AG10803 (cell line): ENCODE data around the gene PPFIBP2.

Source experiments
- DNase-seq: peaks from one replicate; pipeline ENCODE4 v3.0.0; 2010; ENCODE audit warnings: low read depth
- H3K4me3 ChIP-seq: 2 replicates; pipeline ENCODE4 v1.5.1; 2011; ENCODE audit warnings: mild to moderate bottlenecking, low read length, control low read depth
- TF ChIP-seq, protein P1 (sequence below): conservative IDR thresholded peaks from 2 replicates; pipeline ENCODE4 v1.5.1; 2011; ENCODE audit warnings: mild to moderate bottlenecking, low read length, control low read depth, inconsistent platforms

The PPFIBP2 gene

DNA sequence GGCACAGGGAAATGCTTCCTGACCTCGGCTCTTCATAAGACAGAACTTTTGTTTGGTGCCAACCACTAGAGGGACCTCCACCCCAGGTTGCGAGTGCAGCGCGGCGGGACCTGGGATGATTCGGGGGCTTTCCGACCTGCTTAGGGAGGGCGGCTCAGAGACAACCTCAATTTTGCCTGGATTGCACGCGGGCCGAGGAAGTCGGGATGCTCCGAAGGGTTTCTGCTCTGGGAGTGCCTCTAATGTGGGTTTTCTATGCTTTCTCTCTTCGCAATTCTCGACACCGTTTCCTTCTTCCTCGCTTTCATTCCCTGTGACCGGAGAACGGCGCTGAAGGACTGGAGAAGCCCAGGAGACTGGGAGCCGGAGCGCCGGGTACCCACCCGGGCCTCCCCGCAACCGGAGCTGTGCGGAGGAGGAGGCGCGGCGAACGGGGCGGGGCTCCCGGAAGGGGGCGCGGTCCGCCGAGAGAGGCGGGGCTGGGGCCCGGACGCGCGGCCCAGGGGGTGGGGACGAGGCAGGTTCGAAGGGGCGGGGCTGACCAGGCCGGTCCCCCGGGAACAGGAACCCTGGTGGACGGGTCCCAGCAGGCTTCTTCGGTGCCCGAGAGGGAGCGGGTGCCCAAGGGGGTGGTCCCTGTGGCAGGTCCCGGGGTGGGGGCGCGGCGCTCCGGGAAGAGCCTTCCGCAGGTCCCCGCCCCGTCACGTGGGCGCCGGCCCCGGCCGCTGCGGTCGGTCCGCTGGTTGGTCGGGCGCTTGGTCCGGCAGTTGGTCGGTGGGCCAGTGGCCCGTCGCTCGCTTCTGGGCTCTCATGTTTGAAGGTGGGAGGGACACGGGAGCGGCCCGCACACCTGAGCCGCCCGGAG is at the start of gene PPFIBP2:
Gene PPFIBP2 (plus strand): TSS at position 766 of the 865 bp plus-strand sequence. CDS start 35,477 bp downstream, outside the sequence.
- H3K4me3 ChIP-seq: peak within 1 kb of the TSS; percentile 77
- TF ChIP-seq, protein P1, sequence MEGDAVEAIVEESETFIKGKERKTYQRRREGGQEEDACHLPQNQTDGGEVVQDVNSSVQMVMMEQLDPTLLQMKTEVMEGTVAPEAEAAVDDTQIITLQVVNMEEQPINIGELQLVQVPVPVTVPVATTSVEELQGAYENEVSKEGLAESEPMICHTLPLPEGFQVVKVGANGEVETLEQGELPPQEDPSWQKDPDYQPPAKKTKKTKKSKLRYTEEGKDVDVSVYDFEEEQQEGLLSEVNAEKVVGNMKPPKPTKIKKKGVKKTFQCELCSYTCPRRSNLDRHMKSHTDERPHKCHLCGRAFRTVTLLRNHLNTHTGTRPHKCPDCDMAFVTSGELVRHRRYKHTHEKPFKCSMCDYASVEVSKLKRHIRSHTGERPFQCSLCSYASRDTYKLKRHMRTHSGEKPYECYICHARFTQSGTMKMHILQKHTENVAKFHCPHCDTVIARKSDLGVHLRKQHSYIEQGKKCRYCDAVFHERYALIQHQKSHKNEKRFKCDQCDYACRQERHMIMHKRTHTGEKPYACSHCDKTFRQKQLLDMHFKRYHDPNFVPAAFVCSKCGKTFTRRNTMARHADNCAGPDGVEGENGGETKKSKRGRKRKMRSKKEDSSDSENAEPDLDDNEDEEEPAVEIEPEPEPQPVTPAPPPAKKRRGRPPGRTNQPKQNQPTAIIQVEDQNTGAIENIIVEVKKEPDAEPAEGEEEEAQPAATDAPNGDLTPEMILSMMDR: peak; percentile 66
- peak; percentile 69 for DNase-seq

DNA sequence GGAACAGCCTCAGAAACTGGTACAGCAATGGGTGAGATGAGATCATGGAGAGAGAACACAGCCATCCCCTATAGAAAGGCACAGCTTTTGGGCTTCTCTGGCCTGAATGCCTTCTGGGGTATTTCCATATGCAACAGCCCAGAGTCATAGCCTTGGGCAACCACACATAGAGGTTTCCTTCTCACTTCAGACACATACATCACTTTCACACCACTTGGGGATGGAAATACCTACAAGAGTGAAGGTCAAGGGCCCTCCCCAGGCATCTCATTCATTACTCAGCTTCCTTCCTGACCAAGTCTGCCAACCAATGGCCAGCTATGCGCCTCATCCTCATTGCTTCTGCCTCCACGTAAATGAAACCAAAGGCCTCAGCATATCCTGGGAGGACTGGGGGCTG is 46.1 kb upstream of the PPFIBP2 start:
- no peak for DNase-seq
- H3K4me3 ChIP-seq: no peak overlapping the region
- TF ChIP-seq, protein P1: no peak

DNA sequence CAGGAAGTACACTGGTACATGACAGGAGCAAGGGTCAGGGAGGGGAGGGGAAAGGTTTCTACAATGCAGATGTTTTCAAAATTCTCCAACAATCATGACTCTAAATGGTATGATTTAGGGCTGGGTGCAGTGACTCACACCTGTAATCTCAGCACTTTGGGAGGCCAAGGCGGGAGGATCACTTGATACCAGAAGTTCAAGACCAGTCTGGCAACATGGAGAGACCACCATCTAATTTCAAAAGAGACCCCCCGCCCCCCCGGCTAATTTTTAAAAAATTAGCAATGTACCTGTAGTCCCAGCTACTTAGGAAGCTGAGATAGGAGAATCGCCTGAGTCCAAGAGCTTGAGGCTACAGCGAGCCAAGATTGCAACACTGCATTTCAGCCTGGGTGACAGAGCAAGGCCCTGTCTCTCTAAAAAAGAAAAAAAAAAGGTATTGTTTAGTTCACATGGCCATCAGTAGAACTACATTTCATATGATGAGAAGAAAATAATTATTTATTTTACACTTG is 44.4 kb upstream of the PPFIBP2 start:
- DNase-seq: no peak
- TF ChIP-seq, protein P1: no peak
- H3K4me3 ChIP-seq: no peak overlapping the region

DNA sequence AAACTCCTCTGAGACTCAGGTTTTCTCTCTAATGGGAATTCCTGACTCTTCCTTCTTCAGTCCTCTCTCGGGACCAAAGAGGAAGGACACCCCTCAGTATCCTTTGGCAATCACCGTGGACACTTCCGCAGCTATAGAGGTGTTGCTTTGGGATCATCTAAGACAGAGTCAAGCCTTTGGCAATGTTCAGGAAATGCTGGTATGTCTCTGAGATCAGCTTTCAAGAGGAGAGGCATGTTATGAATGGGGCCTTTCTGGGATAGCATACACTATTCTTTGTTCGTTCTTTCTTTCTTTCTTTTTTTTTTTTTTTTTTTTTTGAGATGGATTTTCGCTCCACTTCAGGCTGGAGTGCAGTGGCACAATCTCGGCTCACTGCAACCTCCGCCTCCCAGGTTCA is 42.7 kb upstream of the PPFIBP2 start:
- DNase-seq: no peak
- H3K4me3 ChIP-seq: no peak overlapping the region
- TF ChIP-seq, protein P1: no peak

DNA sequence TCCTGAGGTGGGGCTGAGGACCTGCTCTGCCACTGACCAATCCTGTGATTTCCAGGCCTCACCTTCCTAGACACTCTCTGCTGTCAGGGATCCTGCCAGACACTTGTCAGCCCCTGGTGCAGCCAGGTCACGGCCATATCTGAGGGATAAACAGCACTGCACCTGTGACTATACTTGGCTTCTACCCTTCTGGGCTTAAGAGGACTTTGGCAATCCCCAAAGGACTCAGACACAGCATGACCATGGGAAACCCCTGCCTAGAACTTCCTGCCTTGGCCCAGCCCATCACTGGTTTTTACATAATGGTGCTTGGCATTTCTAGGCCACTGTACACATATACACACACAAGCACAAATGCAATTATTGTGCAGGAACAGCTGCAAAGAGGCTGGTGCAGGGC is 40.1 kb upstream of the PPFIBP2 start:
- TF ChIP-seq, protein P1: no peak
- H3K4me3 ChIP-seq: no peak overlapping the region
- DNase-seq: no peak

DNA sequence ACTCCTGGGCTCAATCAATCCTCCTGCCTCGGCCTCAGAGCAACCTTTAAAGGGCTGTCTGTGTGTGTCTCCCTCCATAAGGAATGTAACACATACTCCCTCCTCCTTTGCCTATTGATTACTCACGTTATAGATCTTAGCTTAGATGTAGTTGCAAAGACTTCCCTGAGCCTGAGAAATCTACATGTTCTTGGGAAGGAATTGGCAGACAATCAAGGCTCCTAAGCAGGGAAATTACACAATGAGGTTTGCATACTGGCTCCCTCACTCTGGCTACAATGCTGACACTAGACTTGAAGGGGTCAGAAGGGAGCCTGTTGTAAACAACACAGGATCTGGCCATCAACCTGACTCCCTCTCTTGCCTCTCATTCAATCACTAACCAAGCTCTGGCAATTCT is 33.7 kb upstream of the PPFIBP2 start:
- TF ChIP-seq, protein P1: no peak
- no peak overlapping the region for H3K4me3 ChIP-seq
- peak; percentile 46 for DNase-seq

GRCh38 chr11:7484131-7484530 is 29.7 kb upstream of the PPFIBP2 start:
- no peak overlapping the region for H3K4me3 ChIP-seq
- TF ChIP-seq, protein P1: no peak
- no peak for DNase-seq
